Measurements from ENCODE around the gene LDLRAD2. TPM values are rescaled to one million over a fixed set of nuclear protein-coding genes. Genes with fewer than 3 reads are reported as not detected.

The LDLRAD2 gene
- total RNA-seq, 2 donors from 2014 or later: not detected

Other genes with a start within 250 kb of the LDLRAD2 start
- gene RAP1GAP, start 142.9 kb upstream of the LDLRAD2 start, total RNA-seq: 1 to 10 TPM; 4.0 to 8.4 TPM
- 10 to 100 TPM; 24.1 to 31.0 TPM for gene USP48, start 29.1 kb upstream of the LDLRAD2 start, total RNA-seq
- gene HSPG2, start 125.0 kb downstream of the LDLRAD2 start, total RNA-seq: 100 to 1,000 TPM; 424 to 557 TPM
- not detected for gene CELA3B, start 164.8 kb downstream of the LDLRAD2 start, total RNA-seq
- not detected for gene CELA3A, start 189.4 kb downstream of the LDLRAD2 start, total RNA-seq
- 100 to 1,000 TPM; 144 to 147 TPM for gene CDC42, start 240.4 kb downstream of the LDLRAD2 start, total RNA-seq

Data from right atrium auricular region (tissue), 2 donors.